Coronary artery (tissue), 2 donors: ENCODE data around the gene SPINK5.

Experiments
- DNase-seq: peaks from one replicate; pipeline ENCODE4 v3.0.0-alpha.2; 2017; ENCODE audit warnings: low spot score
- H3K27ac ChIP-seq, 2 donors: fragments of 200-600 bp; sonication (generic); one replicate each; pipeline ENCODE4 v1.5.1; 2016 to 2019
- H3K4me3 ChIP-seq: fragments of 200-600 bp; sonication (generic); 2 replicates; pipeline ENCODE4 v1.5.1; 2016; ENCODE audit warnings: mild to moderate bottlenecking, moderate library complexity
- CTCF ChIP-seq: fragments of 200-600 bp; sonication (generic); IDR thresholded peaks from one replicate; pipeline ENCODE4 v1.5.1; 2019; ENCODE audit warnings: antibody characterized with exemption

SPINK5 gene

GRCh38 chr5:148176480-148176879, 112.7 kb downstream of the SPINK5 start:
- no peak for TF ChIP-seq CTCF
- H3K4me3 ChIP-seq = no peak overlapping the region
- H3K27ac ChIP-seq = no peak overlapping the region
- no peak for DNase-seq

GRCh38 chr5:148177207-148177606, 113.4 kb downstream of the SPINK5 start:
- H3K4me3 ChIP-seq = no peak overlapping the region
- TF ChIP-seq CTCF = no peak
- DNase-seq = no peak
- H3K27ac ChIP-seq = no peak overlapping the region

DNA sequence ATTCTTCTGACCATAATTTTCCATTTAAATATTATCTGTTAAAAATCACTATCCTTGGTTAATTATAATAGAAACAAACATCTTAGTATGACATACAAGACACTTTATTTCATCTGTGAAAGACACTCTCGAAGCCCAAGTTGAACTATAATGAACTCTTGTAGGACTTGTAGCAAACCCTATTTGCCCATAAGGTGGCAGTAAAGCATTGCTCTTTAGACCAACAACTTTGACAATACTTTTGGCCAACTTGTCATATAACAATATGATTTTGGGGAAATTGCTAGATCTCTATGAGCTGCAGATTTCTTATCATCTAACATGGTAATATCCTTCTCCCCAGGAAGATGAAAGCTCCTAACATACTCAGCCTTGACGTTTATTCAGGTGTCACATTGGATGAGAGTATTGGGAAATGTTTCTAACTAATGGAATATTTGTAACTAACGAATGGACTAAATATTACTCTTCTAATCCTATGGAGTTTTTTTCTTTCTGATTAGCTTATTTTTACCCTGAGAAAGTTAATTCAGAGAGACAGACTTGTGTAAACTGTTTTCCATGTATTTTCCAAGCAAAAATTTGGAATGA, 115.5 kb downstream of the SPINK5 start:
- H3K27ac ChIP-seq = no peak overlapping the region
- no peak overlapping the region for H3K4me3 ChIP-seq
- DNase-seq = no peak
- TF ChIP-seq CTCF = peak; percentile 21

DNA sequence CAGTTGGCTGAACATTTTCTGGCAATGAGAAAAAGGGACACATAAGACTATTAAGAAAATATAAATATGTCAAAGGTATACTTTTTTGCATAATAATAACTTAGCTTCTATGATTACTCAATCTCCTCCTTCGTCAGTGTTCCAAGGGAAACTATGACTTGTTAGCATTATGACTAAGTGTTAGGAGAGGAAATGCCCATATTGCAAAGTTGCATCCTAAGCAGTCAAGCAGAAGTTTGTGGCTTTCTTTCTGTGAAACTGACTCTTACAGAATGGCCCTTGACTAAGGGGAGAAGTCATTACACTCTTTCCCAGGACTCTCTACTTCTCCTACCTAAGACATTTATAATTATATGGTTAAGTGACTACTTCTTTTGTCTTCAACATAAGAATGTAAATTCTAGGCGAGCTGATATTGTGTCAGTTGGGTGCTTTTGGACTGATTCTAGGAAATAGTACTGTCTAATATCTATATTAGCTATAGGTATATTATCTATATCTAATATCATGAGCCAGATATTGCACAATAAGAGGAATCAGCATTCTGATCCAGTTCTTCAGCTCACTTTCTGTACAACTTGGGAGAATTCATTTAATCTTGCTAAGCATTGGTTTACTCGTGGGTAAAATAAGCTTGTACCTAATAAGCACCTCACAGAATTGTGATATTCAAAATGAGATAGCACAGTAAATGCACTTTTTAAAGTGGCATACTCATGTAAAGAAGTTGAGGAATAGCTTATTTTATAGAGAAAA, 122.6 kb downstream of the SPINK5 start:
- no peak for DNase-seq
- H3K27ac ChIP-seq = peak overlapping the region in 1 of 2 donors; percentile 32
- H3K4me3 ChIP-seq = no peak overlapping the region
- TF ChIP-seq CTCF = no peak
